ENCODE measurements around the gene LSM7. TPM values are rescaled to one million over a fixed set of nuclear protein-coding genes. Genes with fewer than 3 reads are reported as not detected.

Gene LSM7
- total and polyA plus RNA-seq, 2 of the 13 experiments (the other 11 are each of a cell fraction or from before 2014, with no cell fraction given), result 140 to 205 TPM

- TF ChIP-seq, protein P1, sequence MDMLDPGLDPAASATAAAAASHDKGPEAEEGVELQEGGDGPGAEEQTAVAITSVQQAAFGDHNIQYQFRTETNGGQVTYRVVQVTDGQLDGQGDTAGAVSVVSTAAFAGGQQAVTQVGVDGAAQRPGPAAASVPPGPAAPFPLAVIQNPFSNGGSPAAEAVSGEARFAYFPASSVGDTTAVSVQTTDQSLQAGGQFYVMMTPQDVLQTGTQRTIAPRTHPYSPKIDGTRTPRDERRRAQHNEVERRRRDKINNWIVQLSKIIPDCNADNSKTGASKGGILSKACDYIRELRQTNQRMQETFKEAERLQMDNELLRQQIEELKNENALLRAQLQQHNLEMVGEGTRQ (IDR thresholded peaks at IDR 0.05; ENCODE audit: low read depth, low read length), result no peak
- TF ChIP-seq, protein P1 (CRISPR knock-in tag; IDR thresholded peaks at IDR 0.05; ENCODE audit: borderline replicate concordance), result no peak
- no peak; the same call in 1 of the 2 replicates for TF ChIP-seq FOXO1 (CRISPR knock-in tag; IDR thresholded peaks at IDR 0.05)
- 0 out of 2 replicates have a peak, but pooled peaks have one; percentile 15 for TF ChIP-seq SNAPC5 (CRISPR knock-in tag; IDR thresholded peaks at IDR 0.05; ENCODE audit: borderline replicate concordance)
- TF ChIP-seq THYN1 (CRISPR knock-in tag; IDR thresholded peaks at IDR 0.05; ENCODE audit: borderline replicate concordance, low read depth), result no peak
- TF ChIP-seq PHF20 (CRISPR knock-in tag; IDR thresholded peaks at IDR 0.05), result no peak
- no peak for TF ChIP-seq CREBL2 (CRISPR knock-in tag; IDR thresholded peaks at IDR 0.05; ENCODE audit: borderline replicate concordance)
- TF ChIP-seq HIVEP1 (CRISPR knock-in tag; IDR thresholded peaks at IDR 0.05), result peak; percentile 57; the same call in 1 of the 2 replicates
- TF ChIP-seq, protein P2, sequence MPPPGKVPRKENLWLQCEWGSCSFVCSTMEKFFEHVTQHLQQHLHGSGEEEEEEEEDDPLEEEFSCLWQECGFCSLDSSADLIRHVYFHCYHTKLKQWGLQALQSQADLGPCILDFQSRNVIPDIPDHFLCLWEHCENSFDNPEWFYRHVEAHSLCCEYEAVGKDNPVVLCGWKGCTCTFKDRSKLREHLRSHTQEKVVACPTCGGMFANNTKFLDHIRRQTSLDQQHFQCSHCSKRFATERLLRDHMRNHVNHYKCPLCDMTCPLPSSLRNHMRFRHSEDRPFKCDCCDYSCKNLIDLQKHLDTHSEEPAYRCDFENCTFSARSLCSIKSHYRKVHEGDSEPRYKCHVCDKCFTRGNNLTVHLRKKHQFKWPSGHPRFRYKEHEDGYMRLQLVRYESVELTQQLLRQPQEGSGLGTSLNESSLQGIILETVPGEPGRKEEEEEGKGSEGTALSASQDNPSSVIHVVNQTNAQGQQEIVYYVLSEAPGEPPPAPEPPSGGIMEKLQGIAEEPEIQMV (CRISPR knock-in tag; IDR thresholded peaks at IDR 0.05; ENCODE audit: low read depth), result no peak
- no peak for TF ChIP-seq IKZF1 (IDR thresholded peaks at IDR 0.05)
- TF ChIP-seq ARNT (IDR thresholded peaks at IDR 0.05), result no peak
- TF ChIP-seq MBNL3 (CRISPR knock-in tag; conservative IDR thresholded peaks at IDR 0.05), result no peak
- no peak for TF ChIP-seq ZFP1 (CRISPR knock-in tag; IDR thresholded peaks at IDR 0.05)
- peak; percentile 6; the same call in 1 of the 2 replicates for TF ChIP-seq ZNF280B (CRISPR knock-in tag; IDR thresholded peaks at IDR 0.05; ENCODE audit: borderline replicate concordance)
- TF ChIP-seq ZNF674 (CRISPR knock-in tag; IDR thresholded peaks at IDR 0.05; ENCODE audit: low read depth), result no peak
- no peak; the same call in 1 of the 2 replicates for TF ChIP-seq DMAP1 (CRISPR knock-in tag; IDR thresholded peaks at IDR 0.05)
- TF ChIP-seq PPARG (CRISPR knock-in tag; conservative IDR thresholded peaks at IDR 0.05), result 0 out of 2 replicates have a peak, but pooled peaks have one; percentile 36
- TF ChIP-seq ATF1 (CRISPR knock-in tag; IDR thresholded peaks at IDR 0.05), result no peak
- no peak for TF ChIP-seq ZNF282 (IDR thresholded peaks at IDR 0.05; ENCODE audit: partially characterized antibody)
- no peak for TF ChIP-seq HMG20B (CRISPR knock-in tag; conservative IDR thresholded peaks at IDR 0.05)
- TF ChIP-seq MLXIP (CRISPR knock-in tag; IDR thresholded peaks at IDR 0.05; ENCODE audit: borderline replicate concordance), result no peak
- TF ChIP-seq ZNF691 (CRISPR knock-in tag; IDR thresholded peaks at IDR 0.05; ENCODE audit: borderline replicate concordance, low read depth), result 0 out of 2 replicates have a peak, but pooled peaks have one; percentile 48
- no peak for TF ChIP-seq FOXK2 (IDR thresholded peaks at IDR 0.05)
Measured at GRCh38 chr19:2315818-2316353, 12.5 kb downstream of the LSM7 start (continued).

All from HepG2 (cell line).